Ascending aorta (tissue), 2 donors: Measurements from ENCODE around the gene ISYNA1. TPM values are rescaled to one million over a fixed set of nuclear protein-coding genes. Genes with fewer than 3 reads are reported as not detected.

Experiments
- DNase-seq, 2 donors: peaks; one replicate each; pipeline ENCODE4 v3.0.0-alpha.2; 2019; ENCODE audit warnings: low spot score in 2 of 2
- H3K27ac ChIP-seq, 2 donors: fragments of 200-600 bp; sonication (generic); one replicate each; pipeline ENCODE4 v1.5.1; 2016 to 2017; ENCODE audit warnings: mild to moderate bottlenecking in 1 of 2
- H3K27me3 ChIP-seq: fragments of 200-600 bp; sonication (generic); one replicate; pipeline ENCODE4 v1.5.1; 2017
- H3K36me3 ChIP-seq, 2 donors: fragments of 200-600 bp; sonication (generic); one replicate each; pipeline ENCODE4 v1.5.1; 2016
- H3K4me1 ChIP-seq, 2 donors: fragments of 200-600 bp; sonication (generic); one replicate each; pipeline ENCODE4 v1.5.1; 2016 to 2017; ENCODE audit warnings: mild to moderate bottlenecking in 1 of 2
- H3K4me3 ChIP-seq, 2 donors: fragments of 200-600 bp; sonication (generic); one replicate each; pipeline ENCODE4 v1.5.1; 2016 to 2017; ENCODE audit warnings: mild to moderate bottlenecking in 1 of 2
- H3K9me3 ChIP-seq, 2 donors: fragments of 200-600 bp; sonication (generic); one replicate each; pipeline ENCODE4 v1.5.1; 2016
- CTCF ChIP-seq, 3 experiments: fragments of 200-600 bp in 2 of 3; fragments of 450-650 bp in 1 of 3; sonication (generic) in 2 of 3; IDR thresholded peaks; one replicate each; pipeline ENCODE4 v1.5.1; 2016 to 2019; ENCODE audit warnings: antibody characterized with exemption in 3 of 3, mild to moderate bottlenecking in 1 of 3, moderate library complexity in 1 of 3
- intact Hi-C: fragments of 100-400 bp; cut with DNase I; formaldehyde crosslinking; loops from one replicate; pipeline ENCODE4 v1.15.1; 2023
- total RNA-seq: library from RNA; depleted of rRNA; stranded (reverse); fragments of >200 nt; gene quantifications from one replicate; pipeline ENCODE4 v1.1.0, GENCODE V29; 2016

ISYNA1 gene
- total RNA-seq, 1 donor from 2014 or later, result 93.1 TPM

- peaks cover 10 to 18% of the 10 kb centered on the region in 2 donors for H3K36me3 ChIP-seq
- no peak overlapping the region for H3K27ac ChIP-seq
- peaks cover 8 to 48% of the 10 kb centered on the region in 2 donors for H3K4me1 ChIP-seq
- DNase-seq, result no peak
- intact Hi-C loops, result no loop called here
- no peaks in the 10 kb centered on the region for H3K27me3 ChIP-seq
- H3K9me3 ChIP-seq, result no peaks in the 10 kb centered on the region
- no peak for TF ChIP-seq CTCF (IDR thresholded peaks at IDR 0.05)
- H3K4me3 ChIP-seq, result no peak overlapping the region
These were observed 32.9 kb upstream of the ISYNA1 start for GRCh38 chr19:18470787-18471186.

GRCh38 chr19:18469069-18469846 is 31.3 kb upstream of the ISYNA1 start:
- intact Hi-C loops, result no loop called here
- DNase-seq, result peak in 1 of 2 donors; percentile 80
- H3K4me3 ChIP-seq, result no peak overlapping the region
- peaks cover 17 to 54% of the 10 kb centered on the region in 2 donors for H3K4me1 ChIP-seq
- H3K36me3 ChIP-seq, result peaks cover 10 to 23% of the 10 kb centered on the region in 2 donors
- peak overlapping the region; percentile 13 to 41 for H3K27ac ChIP-seq
- peak; percentile 69 to 78 (median 72) for TF ChIP-seq CTCF (IDR thresholded peaks at IDR 0.05)
- no peaks in the 10 kb centered on the region for H3K27me3 ChIP-seq
- no peaks in the 10 kb centered on the region for H3K9me3 ChIP-seq

GRCh38 chr19:18468517-18468916 is 30.6 kb upstream of the ISYNA1 start:
- no peaks in the 10 kb centered on the region for H3K27me3 ChIP-seq
- intact Hi-C loops, result no loop called here
- peak overlapping the region; percentile 5 to 41 for H3K27ac ChIP-seq
- TF ChIP-seq CTCF (IDR thresholded peaks at IDR 0.05), result no peak
- H3K4me1 ChIP-seq, result peaks cover 17 to 49% of the 10 kb centered on the region in 2 donors
- H3K9me3 ChIP-seq, result no peaks in the 10 kb centered on the region
- DNase-seq, result no peak
- no peak overlapping the region for H3K4me3 ChIP-seq
- H3K36me3 ChIP-seq, result peaks cover 10 to 23% of the 10 kb centered on the region in 2 donors

DNA sequence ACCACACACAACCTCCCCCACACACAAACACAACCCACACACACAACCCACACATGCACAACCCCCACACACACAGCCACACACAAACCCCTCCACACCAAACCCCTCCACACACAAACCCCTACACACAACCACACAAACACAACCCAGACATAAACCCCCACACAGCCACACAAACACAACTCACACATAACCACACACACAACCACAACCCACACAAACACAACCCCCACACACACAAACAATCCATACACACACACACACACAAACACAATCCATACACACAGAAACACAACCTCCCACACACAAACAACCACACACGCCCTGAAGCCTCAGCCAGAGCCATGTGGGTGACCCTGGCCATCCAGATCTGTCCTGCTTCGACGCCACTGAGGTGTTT is 30.0 kb upstream of the ISYNA1 start:
- Histone ChIP-seq H3K36me3 (peaks cover 10 to 25% of the 10 kb centered on the region in 2 donors), H3K9me3 (no peaks in the 10 kb centered on the region), H3K4me1 (peaks cover 17 to 49% of the 10 kb centered on the region in 2 donors), H3K4me3 (no peak overlapping the region), H3K27ac (peak overlapping the region in 1 of 2 donors; percentile 41), H3K27me3 (no peaks in the 10 kb centered on the region)
- DNase-seq, result no peak
- intact Hi-C loops, result no loop called here
- TF ChIP-seq CTCF (IDR thresholded peaks at IDR 0.05), result no peak

GRCh38 chr19:18466354-18466753 is 28.4 kb upstream of the ISYNA1 start:
- intact Hi-C loops, result no loop called here
- Histone ChIP-seq H3K4me1 (peaks cover 17 to 59% of the 10 kb centered on the region in 2 donors), H3K9me3 (no peaks in the 10 kb centered on the region), H3K36me3 (peaks cover 10 to 28% of the 10 kb centered on the region in 2 donors), H3K27me3 (no peaks in the 10 kb centered on the region), H3K27ac (peak overlapping the region; percentile 89 to 94), H3K4me3 (no peak overlapping the region)
- no peak for DNase-seq
- TF ChIP-seq CTCF (IDR thresholded peaks at IDR 0.05), result no peak
